Measurements from ENCODE around the gene F12. TPM values are rescaled to one million over a fixed set of nuclear protein-coding genes. Genes with fewer than 3 reads are reported as not detected.

Gene F12
- total RNA-seq, 1 experiment from 2014 or later: 13.4 TPM

DNA sequence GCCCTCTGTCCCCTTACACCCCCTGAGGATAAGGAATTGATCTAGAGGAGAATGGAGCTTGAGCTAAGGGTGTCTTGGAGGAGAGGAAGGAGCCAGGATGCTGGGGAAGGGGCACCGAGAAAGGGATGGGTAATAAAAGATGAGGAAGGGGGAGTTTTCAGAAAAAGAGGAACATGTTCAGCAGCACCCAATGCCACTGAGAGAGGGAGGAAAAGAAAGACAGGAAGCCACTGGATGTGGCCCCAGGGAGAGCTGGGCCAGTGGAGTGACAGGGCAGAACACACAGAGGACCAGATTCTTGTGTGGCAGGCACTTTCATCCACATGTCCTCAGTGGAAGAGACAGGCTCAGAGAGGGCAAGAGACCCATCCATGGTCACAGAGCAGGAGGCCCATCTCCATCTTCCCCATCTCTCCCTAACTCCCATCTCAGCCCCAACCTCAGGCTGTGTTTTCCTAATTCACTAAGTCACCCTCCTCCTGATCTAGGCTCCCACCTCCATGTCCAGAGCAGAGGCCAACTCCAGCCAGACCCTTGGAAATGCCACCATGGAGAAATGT, 16.1 kb downstream of the F12 start:
- DNase-seq (ENCODE audit: low read depth, low spot score): no peak
- no peak for TF ChIP-seq REST (IDR thresholded peaks at IDR 0.05; ENCODE audit: insufficient read depth in 1 of 2, low read depth in 2 of 2, low read length in 1 of 2)
- no peak for TF ChIP-seq CTCF (IDR thresholded peaks at IDR 0.05)
- no peak for TF ChIP-seq TCF7L2 (IDR thresholded peaks at IDR 0.05; ENCODE audit: low read depth, low read length)
- no peak for TF ChIP-seq POLR2AphosphoS5 (IDR thresholded peaks at IDR 0.05; ENCODE audit: low read depth, low read length)
- no peak for TF ChIP-seq SIN3A (IDR thresholded peaks at IDR 0.05; ENCODE audit: borderline replicate concordance, insufficient read depth, low read depth, low read length)
- ChIA-PET CTCF (interaction anchor here (1.3 kb wide), 1 partner anchor 9 kb away, joined by 3 read pairs; no protein-coding TSS in a partner anchor), POLR2A (no interaction called here)
- intact Hi-C loops (cut with micrococcal nuclease; ENCODE audit: unreplicated experiment): loop anchor here (5.0 kb wide), 1 partner anchor 104 kb away; the partner anchor contains the start of gene PDLIM7
- ATAC-seq: no peak
- Histone ChIP-seq H3K27ac (ENCODE audit: low read length) (no peak overlapping the region), H3K27me3 (ENCODE audit: control insufficient read depth, insufficient read depth, low read length) (no peaks in the 10 kb centered on the region), H3K4me1 (ENCODE audit: control insufficient read depth, insufficient read depth, low read length) (peaks cover 3% of the 10 kb centered on the region; the same call in 1 of the 2 replicates), H3K36me3 (ENCODE audit: control insufficient read depth, insufficient read depth, low read length) (no peaks in the 10 kb centered on the region), H3K4me3 (ENCODE audit: low read depth in 2 of 2, low read length in 2 of 2) (no peak overlapping the region), H3K9me3 (ENCODE audit: control insufficient read depth, insufficient read depth, low read depth, low read length) (no peaks in the 10 kb centered on the region)
- in situ Hi-C loops (cut with HindIII; ENCODE audit: low pct_unique_long_range_greater_than_20kb, low sequenced_read_pairs): no loop called here
- BruUV-seq (replicated peaks): no TSS peak

- Histone ChIP-seq H3K9me3 (ENCODE audit: control insufficient read depth, insufficient read depth, low read depth, low read length) (no peaks in the 10 kb centered on the region), H3K27me3 (ENCODE audit: control insufficient read depth, insufficient read depth, low read length) (no peaks in the 10 kb centered on the region), H3K27ac (ENCODE audit: low read length) (no peak overlapping the region), H3K4me1 (ENCODE audit: control insufficient read depth, insufficient read depth, low read length) (peaks cover 3% of the 10 kb centered on the region; the same call in 1 of the 2 replicates), H3K36me3 (ENCODE audit: control insufficient read depth, insufficient read depth, low read length) (no peaks in the 10 kb centered on the region), H3K4me3 (ENCODE audit: low read depth in 2 of 2, low read length in 2 of 2) (no peak overlapping the region)
- POLR2A ChIA-PET: no interaction called here
- BruUV-seq (replicated peaks): no TSS peak
- in situ Hi-C loops (cut with HindIII; ENCODE audit: low pct_unique_long_range_greater_than_20kb, low sequenced_read_pairs) (no loop called here), intact Hi-C loops (cut with micrococcal nuclease; ENCODE audit: unreplicated experiment) (loop anchor here (5.0 kb wide), 1 partner anchor 105 kb away; the partner anchor contains the start of gene PDLIM7)
- TF ChIP-seq TCF7L2 (IDR thresholded peaks at IDR 0.05; ENCODE audit: low read depth, low read length) (no peak), CTCF (IDR thresholded peaks at IDR 0.05) (no peak), POLR2AphosphoS5 (IDR thresholded peaks at IDR 0.05; ENCODE audit: low read depth, low read length) (no peak), SIN3A (IDR thresholded peaks at IDR 0.05; ENCODE audit: borderline replicate concordance, insufficient read depth, low read depth, low read length) (no peak), REST (IDR thresholded peaks at IDR 0.05; ENCODE audit: insufficient read depth in 1 of 2, low read depth in 2 of 2, low read length in 1 of 2) (no peak)
- no peak for ATAC-seq
- no peak for DNase-seq (ENCODE audit: low read depth, low spot score)
- CTCF ChIA-PET: interaction anchor here (1.3 kb wide), 1 partner anchor 9 kb away, joined by 3 read pairs; no protein-coding TSS in a partner anchor
Measured at GRCh38 chr5:177392765-177393164, 16.6 kb downstream of the F12 start.

All from Panc1 (cell line).